ENCODE data around the gene GPR107. TPM values are rescaled to one million over a fixed set of nuclear protein-coding genes. Genes with fewer than 3 reads are reported as not detected.
A peak's percentile ranks its signal among the peaks of the same experiment; 100 is the strongest.

The GPR107 gene
- total and polyA plus RNA-seq, 2 experiments from 2014 or later = 10.6 to 25.6 TPM

- H3K27me3 ChIP-seq = no peaks in the 10 kb centered on the region
- no peak for DNase-seq (ENCODE audit: low spot score)
- no peak overlapping the region for H3K4me3 ChIP-seq
- no peak overlapping the region for H2AFZ ChIP-seq
- H3K4me1 ChIP-seq (ENCODE audit: insufficient read depth) = peaks cover 10% of the 10 kb centered on the region
- no peaks in the 10 kb centered on the region for H4K20me1 ChIP-seq (ENCODE audit: insufficient read depth, poor library complexity, severe bottlenecking)
- no peaks in the 10 kb centered on the region for H3K79me2 ChIP-seq
- H3K9me3 ChIP-seq (ENCODE audit: low read depth) = no peaks in the 10 kb centered on the region
- H3K9me2 ChIP-seq (replicated peaks; ENCODE audit: insufficient read depth) = no peaks in the 10 kb centered on the region
- 94% methylated on average over 6 of the region's 6 CpGs for WGBS (ENCODE audit: low lambda C conversion rate, missing lambda C conversion rate)
- TF ChIP-seq CTCF (IDR thresholded peaks at IDR 0.05; ENCODE audit: poor library complexity) (no peak), EZH2phosphoT487 (IDR thresholded peaks at IDR 0.05; ENCODE audit: low read depth, severe bottlenecking, unreplicated experiment) (no peak), EZH2 (IDR thresholded peaks at IDR 0.05; ENCODE audit: borderline replicate concordance) (no peak)
- no peaks in the 10 kb centered on the region for H3K36me3 ChIP-seq (replicated peaks; ENCODE audit: insufficient read depth, low read depth)
- H3K4me2 ChIP-seq = no peak overlapping the region
- H3K27ac ChIP-seq = peak overlapping the region; percentile 83
These were observed 74.5 kb downstream of the GPR107 start for GRCh38 chr9:130128251-130128650.

- TF ChIP-seq CTCF (IDR thresholded peaks at IDR 0.05; ENCODE audit: poor library complexity) (no peak), EZH2phosphoT487 (IDR thresholded peaks at IDR 0.05; ENCODE audit: low read depth, severe bottlenecking, unreplicated experiment) (no peak), EZH2 (IDR thresholded peaks at IDR 0.05; ENCODE audit: borderline replicate concordance) (no peak)
- peak; percentile 65 for DNase-seq (ENCODE audit: low spot score)
- no peaks in the 10 kb centered on the region for H3K36me3 ChIP-seq (replicated peaks; ENCODE audit: insufficient read depth, low read depth)
These were observed 75.2 kb downstream of the GPR107 start for GRCh38 chr9:130128733-130129431.

GRCh38 chr9:130129432-130130061, 75.8 kb downstream of the GPR107 start:
- Histone ChIP-seq H3K27ac (peak overlapping the region; percentile 83), H3K79me2 (no peaks in the 10 kb centered on the region), H3K4me1 (ENCODE audit: insufficient read depth) (peaks cover 10% of the 10 kb centered on the region), H3K4me2 (peak overlapping the region; percentile 0), H3K4me3 (no peak overlapping the region), H2AFZ (no peak overlapping the region), H3K9me3 (ENCODE audit: low read depth) (no peaks in the 10 kb centered on the region), H3K36me3 (replicated peaks; ENCODE audit: insufficient read depth, low read depth) (no peaks in the 10 kb centered on the region), H3K9me2 (replicated peaks; ENCODE audit: insufficient read depth) (no peaks in the 10 kb centered on the region), H4K20me1 (ENCODE audit: insufficient read depth, poor library complexity, severe bottlenecking) (no peaks in the 10 kb centered on the region), H3K27me3 (no peaks in the 10 kb centered on the region)
- TF ChIP-seq EZH2 (IDR thresholded peaks at IDR 0.05; ENCODE audit: borderline replicate concordance) = no peak
- TF ChIP-seq CTCF (IDR thresholded peaks at IDR 0.05; ENCODE audit: poor library complexity) = no peak
- TF ChIP-seq EZH2phosphoT487 (IDR thresholded peaks at IDR 0.05; ENCODE audit: low read depth, severe bottlenecking, unreplicated experiment) = no peak
- DNase-seq (ENCODE audit: low spot score) = no peak
- 84% methylated on average over 22 of the region's 22 CpGs for WGBS (ENCODE audit: low lambda C conversion rate, missing lambda C conversion rate)

More at GRCh38 chr9:130128733-130129431, 75.2 kb downstream of the GPR107 start:
- no peak overlapping the region for H2AFZ ChIP-seq
- no peaks in the 10 kb centered on the region for H3K9me2 ChIP-seq (replicated peaks; ENCODE audit: insufficient read depth)
- H3K27me3 ChIP-seq = no peaks in the 10 kb centered on the region
- peaks cover 10% of the 10 kb centered on the region for H3K4me1 ChIP-seq (ENCODE audit: insufficient read depth)
- no peak overlapping the region for H3K4me3 ChIP-seq
- no peaks in the 10 kb centered on the region for H3K79me2 ChIP-seq
- H3K4me2 ChIP-seq = peak overlapping the region; percentile 0
- WGBS (ENCODE audit: low lambda C conversion rate, missing lambda C conversion rate) = 54% methylated on average over 14 of the region's 14 CpGs
- no peaks in the 10 kb centered on the region for H4K20me1 ChIP-seq (ENCODE audit: insufficient read depth, poor library complexity, severe bottlenecking)
- H3K9me3 ChIP-seq (ENCODE audit: low read depth) = no peaks in the 10 kb centered on the region
- peak overlapping the region; percentile 83 for H3K27ac ChIP-seq

All from hepatocyte (in vitro differentiated cells).